Stomach (tissue), 9 donors: ENCODE results near the gene ZNF541. TPM values are rescaled to one million over a fixed set of nuclear protein-coding genes. Genes with fewer than 3 reads are reported as not detected.
A peak's percentile ranks its signal among the peaks of the same experiment; 100 is the strongest.

Experiments used
- DNase-seq, 2 donors: peaks; one replicate each; pipeline versions ENCODE4 v3.0.0 to v3.0.0-alpha.2; 2013 to 2019
- H3K27ac ChIP-seq, 5 donors: fragments of 200-600 bp in 4 of 5; sonication (generic) in 4 of 5; one replicate each; pipeline ENCODE4 v1.5.1; 2013 to 2019; ENCODE audit warnings: mild to moderate bottlenecking in 1 of 5, moderate library complexity in 1 of 5
- H3K27me3 ChIP-seq, 3 donors: fragments of 200-600 bp; sonication (generic); one replicate each; pipeline ENCODE4 v1.5.1; 2017 to 2019; ENCODE audit warnings: mixed run types in 1 of 3
- H3K36me3 ChIP-seq, 4 donors: fragments of 200-600 bp; sonication (generic); 1 replicate in 3 of 4; 2 replicates in 1 of 4; pipeline ENCODE4 v1.5.1; 2016 to 2019
- H3K4me1 ChIP-seq, 4 donors: fragments of 200-600 bp; sonication (generic); one replicate each; pipeline ENCODE4 v1.5.1; 2016 to 2019
- H3K4me3 ChIP-seq, 4 donors: fragments of 200-600 bp; sonication (generic) in 3 of 4; one replicate each; pipeline ENCODE4 v1.5.1; 2016 to 2019; ENCODE audit warnings: mild to moderate bottlenecking in 1 of 4
- H3K9me3 ChIP-seq, 4 donors: fragments of 200-600 bp; sonication (generic); one replicate each; pipeline ENCODE4 v1.5.1; 2016 to 2019
- EP300 ChIP-seq: sonication (generic); formaldehyde crosslinking; IDR thresholded peaks from one replicate; pipeline ENCODE4 v1.6.1; 2017; ENCODE audit warnings: antibody characterized with exemption
- POLR2A ChIP-seq, 4 donors: fragments of 450-650 bp; IDR thresholded peaks; one replicate each; pipeline ENCODE4 v1.6.1; 2016; ENCODE audit warnings: antibody characterized with exemption in 4 of 4, control low read depth in 2 of 4, mild to moderate bottlenecking in 1 of 4, moderate library complexity in 1 of 4
- POLR2AphosphoS5 ChIP-seq, 3 donors: sonication (generic); formaldehyde crosslinking; IDR thresholded peaks; one replicate each; pipeline ENCODE4 v1.6.1; 2016; ENCODE audit warnings: antibody characterized with exemption in 3 of 3
- WGBS, 5 donors: extraction: QIAGEN DNeasy Blood & Tissue Kit in 3 of 5; methylation state at CpG; one replicate each; pipeline versions ENCODE4 v1.1.5 to v1.1.7; 2013 to 2018; 5-methylcytosine and 5-hydroxymethylcytosine counted together
- intact Hi-C: fragments of 100-400 bp; cut with DNase I; formaldehyde crosslinking; loops from one replicate; pipeline ENCODE4 v1.15.1; 2023; ENCODE audit warnings: low total_unique reads
- polyA plus RNA-seq, 3 donors: library from polyadenylated mRNA; stranded (reverse); fragments of 200-250 nt; gene quantifications; one replicate each; pipeline ENCODE4 v1.2.3, GENCODE V29; 2013
- total RNA-seq, 5 donors: library from RNA; depleted of rRNA; stranded (reverse); fragments of >200 nt; gene quantifications; one replicate each; pipeline versions ENCODE4 v1.1.0 to v1.2.3, GENCODE V29; 2014 to 2016
- TF ChIP-seq, protein P1 (sequence below), 7 experiments: fragments of 450-650 bp in 4 of 7; fragments of 200-600 bp in 3 of 7; sonication (generic) in 3 of 7; IDR thresholded peaks; one replicate each; pipeline ENCODE4 v1.5.1; 2016 to 2019; ENCODE audit warnings: antibody characterized with exemption in 7 of 7, control low read depth in 2 of 7, mild to moderate bottlenecking in 1 of 7
- donor health status: healthy with polysubstance abuse.
- donor health status: Bipolar disorder and iron deficiency.
- donor health status: healthy.

The ZNF541 gene
- total and polyA plus RNA-seq, 8 donors: 0.08 to 0.19 (median 0.18) TPM; not detected in 5

DNA sequence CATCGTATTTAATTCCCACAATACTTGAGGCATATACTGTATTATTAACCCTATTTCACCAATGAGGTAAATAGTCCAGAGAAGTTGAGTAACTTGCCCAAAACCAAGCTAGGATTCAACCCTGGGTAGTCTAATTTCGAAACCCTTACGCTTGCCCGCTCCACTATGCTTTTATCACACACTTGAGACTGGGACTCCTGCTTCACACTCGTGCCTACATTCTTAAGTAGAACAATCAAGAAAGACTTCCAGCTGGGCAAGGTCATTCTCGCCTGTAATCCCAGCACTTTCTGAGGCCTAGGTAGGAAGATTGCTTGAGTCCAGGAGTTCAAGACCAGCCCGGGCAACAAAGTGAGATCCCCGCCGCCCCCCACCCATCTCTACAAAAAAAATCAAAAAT is 3.6 kb downstream of the ZNF541 start:
- TF ChIP-seq POLR2A (IDR thresholded peaks at IDR 0.05) (no peak), EP300 (no peak), POLR2AphosphoS5 (IDR thresholded peaks at IDR 0.05) (no peak)
- TF ChIP-seq, protein P1, sequence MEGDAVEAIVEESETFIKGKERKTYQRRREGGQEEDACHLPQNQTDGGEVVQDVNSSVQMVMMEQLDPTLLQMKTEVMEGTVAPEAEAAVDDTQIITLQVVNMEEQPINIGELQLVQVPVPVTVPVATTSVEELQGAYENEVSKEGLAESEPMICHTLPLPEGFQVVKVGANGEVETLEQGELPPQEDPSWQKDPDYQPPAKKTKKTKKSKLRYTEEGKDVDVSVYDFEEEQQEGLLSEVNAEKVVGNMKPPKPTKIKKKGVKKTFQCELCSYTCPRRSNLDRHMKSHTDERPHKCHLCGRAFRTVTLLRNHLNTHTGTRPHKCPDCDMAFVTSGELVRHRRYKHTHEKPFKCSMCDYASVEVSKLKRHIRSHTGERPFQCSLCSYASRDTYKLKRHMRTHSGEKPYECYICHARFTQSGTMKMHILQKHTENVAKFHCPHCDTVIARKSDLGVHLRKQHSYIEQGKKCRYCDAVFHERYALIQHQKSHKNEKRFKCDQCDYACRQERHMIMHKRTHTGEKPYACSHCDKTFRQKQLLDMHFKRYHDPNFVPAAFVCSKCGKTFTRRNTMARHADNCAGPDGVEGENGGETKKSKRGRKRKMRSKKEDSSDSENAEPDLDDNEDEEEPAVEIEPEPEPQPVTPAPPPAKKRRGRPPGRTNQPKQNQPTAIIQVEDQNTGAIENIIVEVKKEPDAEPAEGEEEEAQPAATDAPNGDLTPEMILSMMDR (IDR thresholded peaks at IDR 0.05): no peak
- intact Hi-C loops: no loop called here
- no peak overlapping the region for H3K27ac ChIP-seq
- no peaks in the 10 kb centered on the region for H3K9me3 ChIP-seq
- no peak overlapping the region for H3K4me3 ChIP-seq
- H3K27me3 ChIP-seq: peaks cover 0 to 18% (median 7%) of the 10 kb centered on the region in 3 donors
- H3K36me3 ChIP-seq: no peaks in the 10 kb centered on the region
- H3K4me1 ChIP-seq: peaks cover 5 to 12% (median 9%) of the 10 kb centered on the region in 4 donors
- DNase-seq: no peak
- WGBS, 5 donors: 84 to 87% (median 87%) methylated on average over 9 of the region's 9 CpGs

DNA sequence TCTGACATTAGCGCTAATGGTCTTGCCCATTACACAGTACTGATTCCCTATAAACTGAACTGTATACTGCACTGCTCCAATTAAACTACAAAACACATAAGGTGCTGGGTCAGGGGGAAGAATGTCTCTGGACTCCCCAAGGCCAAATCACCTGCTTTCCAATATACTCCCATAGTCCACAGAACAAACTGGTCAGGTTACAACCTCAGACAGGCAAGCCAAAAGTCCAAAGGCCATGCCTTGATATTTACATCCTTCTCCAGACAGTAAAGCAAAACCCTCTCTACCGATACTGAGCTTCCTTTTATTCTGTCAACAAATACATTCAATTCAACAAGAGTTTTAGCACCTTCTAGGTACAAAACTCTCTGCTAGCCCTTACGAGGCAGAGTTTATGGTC is 8.9 kb downstream of the ZNF541 start:
- peaks cover 0 to 13% (median 3%) of the 10 kb centered on the region in 4 donors for H3K4me1 ChIP-seq
- peak; percentile 46 to 53 for DNase-seq
- H3K4me3 ChIP-seq: no peak overlapping the region
- H3K9me3 ChIP-seq: no peaks in the 10 kb centered on the region
- H3K36me3 ChIP-seq: no peaks in the 10 kb centered on the region
- TF ChIP-seq POLR2AphosphoS5 (IDR thresholded peaks at IDR 0.05): peak in 1 of 3 donors; percentile 26
- no peak for TF ChIP-seq POLR2A (IDR thresholded peaks at IDR 0.05)
- 34 to 63% (median 56%) methylated on average over 3 of the region's 3 CpGs for WGBS, 5 donors
- no peaks in the 10 kb centered on the region for H3K27me3 ChIP-seq
- peak overlapping the region in 3 of 5 donors; percentile 6 to 39 (median 38) for H3K27ac ChIP-seq
- intact Hi-C loops: no loop called here

DNA sequence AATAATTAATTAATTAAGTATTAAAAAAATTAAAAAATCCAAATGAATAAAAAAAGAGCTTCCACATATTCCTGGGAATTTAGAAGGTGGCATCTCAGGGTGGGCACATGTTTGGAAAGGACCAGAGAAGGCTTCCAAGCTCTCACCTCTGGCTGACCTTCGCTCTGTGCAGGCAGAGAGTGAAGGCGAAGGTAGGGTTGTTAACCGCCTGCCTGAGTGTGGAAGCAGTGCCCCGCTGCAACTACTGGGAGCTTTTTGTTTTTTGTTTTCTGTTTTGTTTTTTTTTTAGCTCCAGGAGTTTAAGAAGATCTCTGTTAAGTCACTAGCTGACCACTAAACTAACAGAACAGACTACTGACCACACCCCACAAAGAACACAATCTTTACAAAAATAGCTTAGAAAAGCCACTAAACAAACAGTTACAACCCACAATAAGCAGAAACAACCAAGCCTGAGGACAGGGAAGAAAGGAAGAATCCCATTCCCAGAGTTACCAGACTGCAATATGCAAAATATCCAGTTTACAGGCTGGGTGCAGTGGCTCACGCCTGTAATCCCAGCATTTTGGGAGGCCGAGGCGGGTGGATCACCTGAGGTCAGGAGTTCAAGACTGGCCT is 11.4 kb downstream of the ZNF541 start:
- TF ChIP-seq POLR2AphosphoS5 (IDR thresholded peaks at IDR 0.05) (no peak), EP300 (no peak), POLR2A (IDR thresholded peaks at IDR 0.05) (no peak)
- TF ChIP-seq, protein P1 (IDR thresholded peaks at IDR 0.05): no peak
- Histone ChIP-seq H3K9me3 (no peaks in the 10 kb centered on the region), H3K27ac (no peak overlapping the region), H3K4me1 (peaks cover 0 to 13% (median 3%) of the 10 kb centered on the region in 4 donors), H3K4me3 (no peak overlapping the region), H3K36me3 (no peaks in the 10 kb centered on the region), H3K27me3 (no peaks in the 10 kb centered on the region)
- 83 to 94% (median 88%) methylated on average over 7 of the region's 7 CpGs for WGBS, 5 donors
- intact Hi-C loops: no loop called here
- no peak for DNase-seq

DNA sequence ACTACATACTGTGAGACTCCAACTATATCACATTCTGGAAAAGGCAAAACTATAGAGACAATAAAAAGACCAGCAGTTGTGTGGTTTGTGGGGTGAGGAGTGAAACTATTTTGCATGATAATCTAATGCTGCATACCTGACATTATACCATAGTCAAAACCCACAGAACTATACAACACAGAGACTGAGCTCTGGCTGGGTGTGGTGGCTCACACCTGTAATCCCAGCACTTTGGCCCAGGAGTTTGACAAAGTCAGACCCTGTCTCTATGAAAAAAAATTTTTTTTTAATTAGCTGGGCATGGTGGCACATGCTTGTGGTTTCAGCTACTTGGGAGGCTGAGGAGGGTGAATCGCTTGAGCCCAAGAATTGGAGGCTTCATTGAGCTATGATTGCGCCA is 11.9 kb downstream of the ZNF541 start:
- 86 to 97% (median 91%) methylated on average over 2 of the region's 2 CpGs for WGBS, 5 donors
- no peaks in the 10 kb centered on the region for H3K9me3 ChIP-seq
- no peak overlapping the region for H3K27ac ChIP-seq
- TF ChIP-seq EP300: no peak
- TF ChIP-seq POLR2A (IDR thresholded peaks at IDR 0.05): no peak
- no peak for TF ChIP-seq POLR2AphosphoS5 (IDR thresholded peaks at IDR 0.05)
- TF ChIP-seq, protein P1 (IDR thresholded peaks at IDR 0.05): no peak
- intact Hi-C loops: no loop called here
- DNase-seq: no peak
- no peaks in the 10 kb centered on the region for H3K36me3 ChIP-seq
- peaks cover 0 to 13% (median 3%) of the 10 kb centered on the region in 4 donors for H3K4me1 ChIP-seq
- no peak overlapping the region for H3K4me3 ChIP-seq
- no peaks in the 10 kb centered on the region for H3K27me3 ChIP-seq

DNA sequence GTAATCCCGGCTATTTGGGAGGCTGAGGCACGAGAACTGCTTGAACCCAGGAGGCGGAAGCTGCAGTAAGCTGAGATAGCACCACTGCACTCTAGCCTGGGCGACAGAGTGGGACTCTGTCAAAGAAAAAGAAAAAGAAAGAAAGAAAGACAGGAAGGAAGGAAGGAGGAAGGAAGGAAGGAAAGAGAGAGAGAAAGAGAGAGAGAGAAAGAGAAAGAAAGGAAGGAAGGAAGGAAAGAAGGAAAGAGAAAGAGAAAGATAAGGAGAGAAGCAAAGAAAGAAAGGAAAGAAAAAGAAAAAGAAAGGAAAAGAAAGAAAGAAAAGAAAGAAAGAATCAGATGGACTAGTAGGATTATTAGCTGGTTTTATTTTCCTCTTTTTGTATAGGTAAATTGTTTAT is 22.8 kb downstream of the ZNF541 start:
- no peak overlapping the region for H3K4me3 ChIP-seq

More for the DNA sequence above, 22.8 kb downstream of the ZNF541 start:
- no peaks in the 10 kb centered on the region for H3K36me3 ChIP-seq
- no peak overlapping the region for H3K27ac ChIP-seq
- peaks cover 4 to 7% (median 6%) of the 10 kb centered on the region in 4 donors for H3K4me1 ChIP-seq
- 87 to 96% (median 93%) methylated on average over 4 of the region's 4 CpGs for WGBS, 5 donors
- DNase-seq: no peak
- no peaks in the 10 kb centered on the region for H3K9me3 ChIP-seq
- TF ChIP-seq POLR2A (IDR thresholded peaks at IDR 0.05) (no peak), EP300 (no peak), POLR2AphosphoS5 (IDR thresholded peaks at IDR 0.05) (no peak)
- TF ChIP-seq, protein P1 (IDR thresholded peaks at IDR 0.05): no peak
- H3K27me3 ChIP-seq: peaks cover 0 to 28% (median 8%) of the 10 kb centered on the region in 3 donors
- intact Hi-C loops: no loop called here
